Mammary epithelial cell (primary cell): ENCODE results near the gene LRRC37A3.
"Not testable (repeated sequence)": the region's sequence is repeated elsewhere in the genome, so short reads cannot be mapped to it uniquely, and the experiment has no call there.

ENCODE experiments used
- CTCF ChIP-seq, 2 donors: IDR thresholded peaks in 1 of 2; conservative IDR thresholded peaks in 1 of 2; 2 replicates each; pipeline ENCODE4 v1.5.1; 2011 to 2012; ENCODE audit warnings: inconsistent platforms in 2 of 2, low read length in 2 of 2, mild to moderate bottlenecking in 2 of 2, control low read depth in 1 of 2, low read depth in 1 of 2; ENCODE audit not compliant: insufficient read depth in 1 of 2; ENCODE audit errors: extremely low read depth in 1 of 2
- EZH2 ChIP-seq: IDR thresholded peaks from 2 replicates; pipeline ENCODE4 v1.6.1; 2012; ENCODE audit warnings: low read length, inconsistent platforms, borderline replicate concordance

DNA sequence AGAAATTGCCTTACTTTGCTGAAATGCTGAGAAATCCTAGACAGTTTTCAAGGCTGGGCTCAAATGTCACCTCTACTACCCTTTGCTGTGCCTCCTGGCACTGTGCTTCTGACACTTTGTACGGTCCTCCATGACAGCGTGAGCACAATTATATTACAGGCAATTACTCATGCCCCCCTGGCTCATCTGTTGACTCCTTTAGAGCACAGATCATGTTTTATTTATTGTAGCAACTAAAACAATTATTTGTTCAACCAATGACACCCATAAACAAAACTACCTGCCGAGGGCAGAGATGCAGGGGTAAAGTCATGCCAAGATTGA, 9.1 kb downstream of the LRRC37A3 start:
- TF ChIP-seq CTCF (conservative IDR thresholded peaks at IDR 0.05 in 1 of 2, IDR thresholded peaks at IDR 0.05 in 1 of 2; ENCODE audit: extremely low read depth in 1 of 2, insufficient read depth in 1 of 2, low read depth in 1 of 2, low read length in 2 of 2); EZH2: not testable (repeated sequence)
